ENCODE data around the gene ZNF682.
"Not testable (repeated sequence)": the region's sequence is repeated elsewhere in the genome, so short reads cannot be mapped to it uniquely, and the experiment has no call there.

DNA sequence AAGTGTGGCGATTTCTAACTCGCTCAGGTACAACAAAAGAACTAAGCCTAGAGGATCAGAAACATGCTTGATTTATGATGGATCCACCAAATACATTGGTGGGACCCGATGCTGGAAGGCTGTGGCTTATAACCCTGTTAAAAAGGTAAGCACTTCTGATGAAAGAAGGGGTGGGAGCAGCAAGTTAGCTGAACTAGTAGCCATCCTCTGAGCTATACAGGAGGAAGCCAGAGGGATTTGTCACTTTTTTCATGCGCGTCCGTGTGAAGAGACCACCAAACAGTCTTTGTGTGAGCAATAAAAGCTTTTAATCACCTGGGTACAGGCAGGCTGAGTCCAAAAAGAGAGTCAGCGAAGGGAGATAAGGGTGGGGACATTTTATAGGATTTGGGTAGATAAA, 29.3 kb upstream of the ZNF682 start:
- TF ChIP-seq, protein P1, sequence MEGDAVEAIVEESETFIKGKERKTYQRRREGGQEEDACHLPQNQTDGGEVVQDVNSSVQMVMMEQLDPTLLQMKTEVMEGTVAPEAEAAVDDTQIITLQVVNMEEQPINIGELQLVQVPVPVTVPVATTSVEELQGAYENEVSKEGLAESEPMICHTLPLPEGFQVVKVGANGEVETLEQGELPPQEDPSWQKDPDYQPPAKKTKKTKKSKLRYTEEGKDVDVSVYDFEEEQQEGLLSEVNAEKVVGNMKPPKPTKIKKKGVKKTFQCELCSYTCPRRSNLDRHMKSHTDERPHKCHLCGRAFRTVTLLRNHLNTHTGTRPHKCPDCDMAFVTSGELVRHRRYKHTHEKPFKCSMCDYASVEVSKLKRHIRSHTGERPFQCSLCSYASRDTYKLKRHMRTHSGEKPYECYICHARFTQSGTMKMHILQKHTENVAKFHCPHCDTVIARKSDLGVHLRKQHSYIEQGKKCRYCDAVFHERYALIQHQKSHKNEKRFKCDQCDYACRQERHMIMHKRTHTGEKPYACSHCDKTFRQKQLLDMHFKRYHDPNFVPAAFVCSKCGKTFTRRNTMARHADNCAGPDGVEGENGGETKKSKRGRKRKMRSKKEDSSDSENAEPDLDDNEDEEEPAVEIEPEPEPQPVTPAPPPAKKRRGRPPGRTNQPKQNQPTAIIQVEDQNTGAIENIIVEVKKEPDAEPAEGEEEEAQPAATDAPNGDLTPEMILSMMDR (IDR thresholded peaks at IDR 0.05): not testable (repeated sequence)
- not testable (repeated sequence) for TF ChIP-seq POLR2A (IDR thresholded peaks at IDR 0.05)
